ENCODE results near the gene TNPO2.

TNPO2 gene

GRCh38 chr19:12737835-12738351 lies 14.2 kb upstream of the TNPO2 start:
- Histone ChIP-seq H3K4me3 (ENCODE audit: insufficient read length, low read depth) (peak overlapping the region; percentile 95), H3K9me3 (ENCODE audit: insufficient read depth, low read length) (no peaks in the 10 kb centered on the region), H3K9ac (ENCODE audit: insufficient read length, low read depth) (peak overlapping the region; percentile 93), H3K36me3 (ENCODE audit: insufficient read depth, insufficient read length, low read length) (peaks cover 39% of the 10 kb centered on the region), H3K4me1 (ENCODE audit: insufficient read depth, insufficient read length) (peaks cover 2% of the 10 kb centered on the region), H3K27me3 (ENCODE audit: insufficient read depth, insufficient read length) (no peaks in the 10 kb centered on the region)
- TF ChIP-seq ZNF274 (IDR thresholded peaks at IDR 0.05; ENCODE audit: low read depth, low read length) (no peak), YY1 (IDR thresholded peaks at IDR 0.05; ENCODE audit: insufficient read depth, insufficient read length) (no peak), SUZ12 (IDR thresholded peaks at IDR 0.05; ENCODE audit: extremely low read depth, insufficient read depth, insufficient read length) (no peak)
- DNase-seq (ENCODE audit: low read depth, low spot score), result no peak

GRCh38 chr19:12736995-12737834 lies 13.5 kb upstream of the TNPO2 start, which contains the start of gene GET3:
GET3 (plus strand) TSS chr19:12737497; CDS start chr19:12737506, 9 bp downstream.
- TF ChIP-seq ZNF274 (IDR thresholded peaks at IDR 0.05; ENCODE audit: low read depth, low read length), result no peak
- TF ChIP-seq YY1 (IDR thresholded peaks at IDR 0.05; ENCODE audit: insufficient read depth, insufficient read length), result peak; percentile 93
- Histone ChIP-seq H3K27me3 (ENCODE audit: insufficient read depth, insufficient read length) (no peaks in the 10 kb centered on the region), H3K36me3 (ENCODE audit: insufficient read depth, insufficient read length, low read length) (peaks cover 41% of the 10 kb centered on the region), H3K9ac (ENCODE audit: insufficient read length, low read depth) (peak within 1 kb of the TSS; percentile 93), H3K4me1 (ENCODE audit: insufficient read depth, insufficient read length) (peaks cover 4% of the 10 kb centered on the region), H3K4me3 (ENCODE audit: insufficient read length, low read depth) (peak within 1 kb of the TSS; percentile 95), H3K9me3 (ENCODE audit: insufficient read depth, low read length) (no peaks in the 10 kb centered on the region)
- peak; percentile 99 for DNase-seq (ENCODE audit: low read depth, low spot score)

GRCh38 chr19:12733369-12734214 lies 9.9 kb upstream of the TNPO2 start:
- DNase-seq (ENCODE audit: low read depth, low spot score), result no peak
- TF ChIP-seq ZNF274 (IDR thresholded peaks at IDR 0.05; ENCODE audit: low read depth, low read length) (no peak), SUZ12 (IDR thresholded peaks at IDR 0.05; ENCODE audit: extremely low read depth, insufficient read depth, insufficient read length) (no peak), YY1 (IDR thresholded peaks at IDR 0.05; ENCODE audit: insufficient read depth, insufficient read length) (no peak)
- H3K27me3 ChIP-seq (ENCODE audit: insufficient read depth, insufficient read length), result no peaks in the 10 kb centered on the region

GRCh38 chr19:12731337-12731736 lies 7.6 kb upstream of the TNPO2 start:
- Histone ChIP-seq H3K9ac (ENCODE audit: insufficient read length, low read depth) (no peak overlapping the region), H3K9me3 (ENCODE audit: insufficient read depth, low read length) (no peaks in the 10 kb centered on the region), H3K36me3 (ENCODE audit: insufficient read depth, insufficient read length, low read length) (peaks cover 55% of the 10 kb centered on the region), H3K4me1 (ENCODE audit: insufficient read depth, insufficient read length) (peaks cover 9% of the 10 kb centered on the region), H3K27me3 (ENCODE audit: insufficient read depth, insufficient read length) (no peaks in the 10 kb centered on the region), H3K4me3 (ENCODE audit: insufficient read length, low read depth) (no peak overlapping the region)
- TF ChIP-seq ZNF274 (IDR thresholded peaks at IDR 0.05; ENCODE audit: low read depth, low read length), result no peak
- TF ChIP-seq SUZ12 (IDR thresholded peaks at IDR 0.05; ENCODE audit: extremely low read depth, insufficient read depth, insufficient read length), result no peak
- TF ChIP-seq YY1 (IDR thresholded peaks at IDR 0.05; ENCODE audit: insufficient read depth, insufficient read length), result no peak
- no peak for DNase-seq (ENCODE audit: low read depth, low spot score)

More at GRCh38 chr19:12733369-12734214, 9.9 kb upstream of the TNPO2 start:
- Histone ChIP-seq H3K9ac (ENCODE audit: insufficient read length, low read depth) (peak overlapping the region; percentile 91), H3K36me3 (ENCODE audit: insufficient read depth, insufficient read length, low read length) (peaks cover 49% of the 10 kb centered on the region), H3K4me3 (ENCODE audit: insufficient read length, low read depth) (peak overlapping the region; percentile 81), H3K4me1 (ENCODE audit: insufficient read depth, insufficient read length) (peaks cover 9% of the 10 kb centered on the region), H3K9me3 (ENCODE audit: insufficient read depth, low read length) (no peaks in the 10 kb centered on the region)

- H3K27me3 ChIP-seq (ENCODE audit: insufficient read depth, insufficient read length), result no peaks in the 10 kb centered on the region
- no peak for DNase-seq (ENCODE audit: low read depth, low spot score)
- H3K4me3 ChIP-seq (ENCODE audit: insufficient read length, low read depth), result no peak overlapping the region
- peaks cover 7% of the 10 kb centered on the region for H3K4me1 ChIP-seq (ENCODE audit: insufficient read depth, insufficient read length)
- H3K9me3 ChIP-seq (ENCODE audit: insufficient read depth, low read length), result no peaks in the 10 kb centered on the region
- no peak overlapping the region for H3K9ac ChIP-seq (ENCODE audit: insufficient read length, low read depth)
- no peak for TF ChIP-seq ZNF274 (IDR thresholded peaks at IDR 0.05; ENCODE audit: low read depth, low read length)
- no peak for TF ChIP-seq SUZ12 (IDR thresholded peaks at IDR 0.05; ENCODE audit: extremely low read depth, insufficient read depth, insufficient read length)
- H3K36me3 ChIP-seq (ENCODE audit: insufficient read depth, insufficient read length, low read length), result peaks cover 55% of the 10 kb centered on the region
Measured at GRCh38 chr19:12730064-12730463, 6.3 kb upstream of the TNPO2 start.

- no peak overlapping the region for H3K4me3 ChIP-seq (ENCODE audit: insufficient read length, low read depth)
- H3K4me1 ChIP-seq (ENCODE audit: insufficient read depth, insufficient read length), result peaks cover 7% of the 10 kb centered on the region
- TF ChIP-seq YY1 (IDR thresholded peaks at IDR 0.05; ENCODE audit: insufficient read depth, insufficient read length) (no peak), SUZ12 (IDR thresholded peaks at IDR 0.05; ENCODE audit: extremely low read depth, insufficient read depth, insufficient read length) (no peak), ZNF274 (IDR thresholded peaks at IDR 0.05; ENCODE audit: low read depth, low read length) (no peak)
- H3K9me3 ChIP-seq (ENCODE audit: insufficient read depth, low read length), result no peaks in the 10 kb centered on the region
- no peak for DNase-seq (ENCODE audit: low read depth, low spot score)
- peaks cover 51% of the 10 kb centered on the region for H3K36me3 ChIP-seq (ENCODE audit: insufficient read depth, insufficient read length, low read length)
- H3K9ac ChIP-seq (ENCODE audit: insufficient read length, low read depth), result no peak overlapping the region
- H3K27me3 ChIP-seq (ENCODE audit: insufficient read depth, insufficient read length), result no peaks in the 10 kb centered on the region
Measured at GRCh38 chr19:12727745-12728433, 4.2 kb upstream of the TNPO2 start.
